HG03095 (cell line): ENCODE measurements around the gene KIAA1328.

ENCODE experiments used
- ATAC-seq: cut with Tn5 transposase; IDR thresholded peaks from one replicate; pipeline ENCODE4 v1.9.1; 2021; ENCODE audit warnings: moderate library complexity; ENCODE audit not compliant: unreplicated experiment

KIAA1328 gene

DNA sequence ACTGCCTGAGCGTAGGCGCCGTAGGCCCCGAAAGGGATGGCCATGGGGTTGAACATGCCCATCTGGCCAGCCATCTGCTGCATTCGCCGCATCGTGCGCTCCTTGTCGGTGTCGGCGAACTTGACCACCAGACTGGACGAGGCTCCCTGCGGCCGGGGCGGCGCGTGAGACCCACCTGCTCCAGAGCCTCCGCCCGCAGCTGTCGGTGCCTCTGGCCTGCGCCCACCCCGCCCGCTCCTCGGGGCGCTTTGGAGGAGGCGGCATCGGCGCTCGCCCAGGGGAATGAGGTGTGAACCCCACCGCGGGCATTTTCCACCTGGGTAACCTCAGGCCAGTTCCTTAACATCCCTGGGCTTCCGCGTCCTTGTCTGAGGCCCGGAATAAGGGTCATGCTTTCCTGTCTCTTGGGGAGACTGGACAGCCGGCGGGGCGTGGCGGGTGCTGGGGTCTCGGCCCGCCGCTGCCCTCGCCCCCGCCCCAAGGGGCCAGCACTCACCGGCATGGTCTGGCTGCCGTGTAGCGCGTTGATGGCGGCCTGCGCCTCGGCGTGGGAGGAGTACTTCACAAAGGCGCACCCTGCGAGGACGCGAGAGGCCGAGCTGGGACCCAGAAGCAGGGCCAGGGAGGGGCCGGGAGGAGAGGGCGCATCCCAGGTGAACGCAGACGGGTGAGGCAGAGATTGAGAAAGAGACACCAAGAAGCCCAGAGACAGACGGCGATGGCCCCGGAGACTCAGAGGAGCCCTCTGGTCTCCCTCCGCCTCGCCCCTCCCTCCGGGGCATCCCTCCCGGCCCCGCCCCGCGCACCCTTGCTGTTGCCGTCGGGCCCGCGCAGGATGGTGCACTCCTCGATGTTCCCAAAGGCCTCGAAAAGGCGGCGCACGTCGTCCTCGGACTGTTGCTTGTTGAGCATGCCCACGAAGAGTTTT lies 445.6 kb downstream of the KIAA1328 start:
- ATAC-seq: no peak

DNA sequence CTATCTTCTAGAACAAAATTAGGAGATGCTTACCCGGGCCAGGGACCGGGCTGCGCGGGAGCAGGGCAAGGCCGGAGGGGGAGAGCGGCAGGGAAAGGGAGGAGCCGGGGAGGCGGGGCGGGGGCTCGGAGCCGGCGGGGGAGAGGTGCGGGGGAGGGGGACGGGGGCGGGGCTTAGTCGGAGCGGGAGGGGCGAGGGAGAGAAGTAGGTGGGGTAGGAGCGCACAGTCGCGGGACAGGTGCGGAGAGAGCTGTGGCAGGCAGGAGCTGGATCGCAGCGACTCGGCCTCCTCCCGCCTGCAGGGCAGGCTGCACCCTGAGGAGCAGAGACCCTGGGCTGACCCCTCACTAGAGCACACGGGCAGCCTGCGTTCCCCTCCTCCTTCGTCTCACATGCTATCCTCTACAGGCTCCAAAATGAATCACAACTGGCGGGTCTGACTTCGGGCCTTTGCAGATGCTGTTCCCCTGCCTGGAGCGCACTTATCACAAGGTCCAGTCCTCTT lies 446.4 kb downstream of the KIAA1328 start:
- no peak for ATAC-seq

DNA sequence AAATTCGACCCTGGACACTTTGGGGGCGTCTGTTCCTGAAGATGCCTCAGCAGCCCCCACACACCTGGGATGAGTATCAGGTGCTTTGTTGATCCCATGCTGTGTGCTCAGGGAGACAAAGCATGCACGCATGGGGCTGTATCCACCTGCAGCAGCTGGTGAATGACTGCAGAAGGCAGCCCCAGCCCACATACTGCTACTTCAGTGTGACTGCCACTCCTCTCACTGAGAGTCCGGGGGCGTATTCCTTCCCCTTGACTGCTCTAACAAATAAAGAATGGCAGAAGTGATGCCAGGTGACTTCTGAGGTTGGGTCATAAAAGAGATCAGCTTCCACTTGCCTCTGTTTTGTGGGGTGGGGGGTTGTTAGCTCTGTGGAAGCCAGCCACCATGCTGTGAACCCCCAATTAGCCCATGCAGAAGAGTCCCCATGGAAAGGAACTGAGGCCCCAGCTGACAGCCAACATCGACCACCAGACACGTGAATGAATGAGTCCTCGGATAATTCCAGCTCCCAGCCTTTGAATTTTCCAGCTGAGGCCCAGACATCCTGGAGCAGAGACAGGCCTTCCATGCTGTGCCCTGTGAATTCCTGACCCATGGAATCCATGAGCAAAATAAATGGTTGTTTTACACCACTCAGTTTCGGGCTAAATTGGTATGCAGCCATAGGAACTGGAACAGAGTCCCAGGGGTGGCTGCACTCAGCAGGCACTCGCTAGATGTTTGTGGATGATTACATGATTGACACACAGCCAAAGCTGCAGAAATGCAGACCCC lies 447.4 kb downstream of the KIAA1328 start:
- ATAC-seq: no peak

DNA sequence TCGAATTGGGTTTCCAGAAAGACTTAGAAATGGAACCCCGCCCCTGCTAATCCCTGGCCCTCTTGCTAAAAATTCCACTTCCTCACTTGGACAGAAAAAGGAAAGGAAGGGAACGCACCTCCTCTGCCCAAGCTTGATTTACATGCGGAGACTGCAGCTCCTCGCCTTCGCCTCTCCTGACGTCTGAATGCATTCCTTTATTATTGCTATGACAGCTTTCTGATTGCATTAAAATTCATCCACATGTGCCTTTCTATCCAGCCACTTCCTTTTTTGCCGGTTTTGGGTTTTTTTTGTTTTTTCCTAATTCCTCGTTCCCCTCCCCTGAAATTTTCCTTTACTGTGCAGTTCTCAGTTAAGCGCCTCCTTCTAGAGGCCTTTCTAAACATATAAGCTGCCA lies 448.9 kb downstream of the KIAA1328 start:
- ATAC-seq: no peak
